GM19397 (cell line): ENCODE results near the gene NAT16.
"Not testable (repeated sequence)": the region's sequence is repeated elsewhere in the genome, so short reads cannot be mapped to it uniquely, and the experiment has no call there.

Source experiments
- ATAC-seq: cut with Tn5 transposase; IDR thresholded peaks from one replicate; pipeline ENCODE4 v1.9.1; 2021; ENCODE audit warnings: mild to moderate bottlenecking, moderate library complexity; ENCODE audit not compliant: unreplicated experiment

NAT16 gene

GRCh38 chr7:101202603-101202918 is 22.5 kb upstream of the NAT16 start:
- ATAC-seq, result no peak

- no peak for ATAC-seq
Measured at GRCh38 chr7:101201695-101202602, 21.9 kb upstream of the NAT16 start.

- ATAC-seq, result no peak
Measured at GRCh38 chr7:101200862-101201599, 20.9 kb upstream of the NAT16 start, which contains the start of gene MOGAT3. TSS of gene MOGAT3 (minus strand) at chr7:101201036. CDS start at chr7:101200854, 182 bp downstream.

GRCh38 chr7:101200504-101200861 is 20.4 kb upstream of the NAT16 start:
- ATAC-seq, result no peak

GRCh38 chr7:101199522-101199921 is 19.4 kb upstream of the NAT16 start:
- ATAC-seq, result not testable (repeated sequence)

- no peak for ATAC-seq
Measured at GRCh38 chr7:101198476-101198875, 18.4 kb upstream of the NAT16 start.

- no peak for ATAC-seq
Measured at GRCh38 chr7:101197991-101198390, 17.9 kb upstream of the NAT16 start.

- no peak for ATAC-seq
Measured at GRCh38 chr7:101195884-101196283, 15.8 kb upstream of the NAT16 start.

GRCh38 chr7:101189109-101189508 is 9.0 kb upstream of the NAT16 start:
- no peak for ATAC-seq

- no peak for ATAC-seq
Measured at GRCh38 chr7:101186844-101187428, 6.8 kb upstream of the NAT16 start.

GRCh38 chr7:101186194-101186593 is 6.1 kb upstream of the NAT16 start:
- no peak for ATAC-seq

GRCh38 chr7:101185258-101185839 is 5.3 kb upstream of the NAT16 start:
- ATAC-seq, result no peak

- ATAC-seq, result no peak
Measured at GRCh38 chr7:101179713-101180112, 380 bp downstream of the NAT16 start.

- ATAC-seq, result no peak
Measured at GRCh38 chr7:101179117-101179516, 976 bp downstream of the NAT16 start.

- no peak for ATAC-seq
Measured at GRCh38 chr7:101177644-101178043, 2.4 kb downstream of the NAT16 start.

GRCh38 chr7:101175664-101176063 is 4.4 kb downstream of the NAT16 start:
- no peak for ATAC-seq

- no peak for ATAC-seq
Measured at GRCh38 chr7:101174322-101174854, 5.7 kb downstream of the NAT16 start.

- ATAC-seq, result no peak
Measured at GRCh38 chr7:101173752-101174244, 6.3 kb downstream of the NAT16 start.

- no peak for ATAC-seq
Measured at GRCh38 chr7:101172854-101173751, 7.0 kb downstream of the NAT16 start.
